GM21737 (cell line): ENCODE measurements around the gene PPP1R15B.

Experiments
- ATAC-seq: cut with Tn5 transposase; IDR thresholded peaks from one replicate; pipeline ENCODE4 v1.9.1; 2021; ENCODE audit warnings: mild to moderate bottlenecking, moderate library complexity; ENCODE audit not compliant: unreplicated experiment

Gene PPP1R15B

GRCh38 chr1:204368996-204369726, 42.5 kb downstream of the PPP1R15B start:
- ATAC-seq, result no peak

GRCh38 chr1:204367956-204368355, 43.7 kb downstream of the PPP1R15B start:
- ATAC-seq, result no peak

- ATAC-seq, result no peak
Measured at GRCh38 chr1:204367193-204367858, 44.3 kb downstream of the PPP1R15B start.

- ATAC-seq, result no peak
Measured at GRCh38 chr1:204366759-204367158, 44.9 kb downstream of the PPP1R15B start.

GRCh38 chr1:204363335-204364114, 48.1 kb downstream of the PPP1R15B start:
- ATAC-seq, result no peak

GRCh38 chr1:204362984-204363334, 48.7 kb downstream of the PPP1R15B start:
- ATAC-seq, result no peak

GRCh38 chr1:204361781-204362180, 49.8 kb downstream of the PPP1R15B start:
- no peak for ATAC-seq

GRCh38 chr1:204361341-204361771, 50.3 kb downstream of the PPP1R15B start:
- no peak for ATAC-seq

GRCh38 chr1:204360314-204360713, 51.3 kb downstream of the PPP1R15B start:
- no peak for ATAC-seq

GRCh38 chr1:204359474-204360255, 52.0 kb downstream of the PPP1R15B start, which contains the start of gene PLEKHA6:
PLEKHA6 (minus strand) TSS chr1:204359929; CDS start chr1:204273727, 86,202 bp downstream.
- no peak for ATAC-seq

GRCh38 chr1:204359131-204359473, 52.5 kb downstream of the PPP1R15B start:
- ATAC-seq, result no peak

GRCh38 chr1:204358605-204359004, 53.0 kb downstream of the PPP1R15B start:
- ATAC-seq, result no peak

- no peak for ATAC-seq
Measured at GRCh38 chr1:204357551-204358490, 53.8 kb downstream of the PPP1R15B start.

GRCh38 chr1:204356997-204357396, 54.6 kb downstream of the PPP1R15B start:
- no peak for ATAC-seq

GRCh38 chr1:204355913-204356312, 55.7 kb downstream of the PPP1R15B start:
- ATAC-seq, result no peak

GRCh38 chr1:204354579-204354978, 57.0 kb downstream of the PPP1R15B start:
- ATAC-seq, result no peak
